ENCODE data around the gene ZAR1L. TPM values are rescaled to one million over a fixed set of nuclear protein-coding genes. Genes with fewer than 3 reads are reported as not detected.

ZAR1L gene
- total RNA-seq, 1 donor: under 0.01 TPM

DNA sequence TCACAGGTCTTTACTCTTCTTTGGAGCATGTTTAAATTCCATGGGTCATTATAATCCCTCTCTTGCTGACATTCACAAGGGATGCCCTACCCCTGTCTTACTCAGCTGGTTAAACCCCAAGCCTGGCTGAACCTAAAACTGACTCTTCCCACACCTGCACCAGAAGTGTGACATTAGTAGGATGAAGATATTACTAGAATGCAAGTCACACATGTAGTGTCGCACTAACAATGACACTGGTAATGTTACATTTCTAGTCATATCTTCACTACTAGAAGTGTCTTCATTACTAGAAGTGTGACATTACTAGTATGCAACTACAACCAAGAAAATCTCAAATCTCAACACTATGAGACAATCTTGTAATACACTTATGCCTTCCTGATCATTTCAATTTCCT is 14.2 kb downstream of the ZAR1L start:
- no peak for DNase-seq (ENCODE audit: low read depth)
- H3K4me3 ChIP-seq (ENCODE audit: low read depth, low read length): no peak overlapping the region
- TF ChIP-seq, protein P1, sequence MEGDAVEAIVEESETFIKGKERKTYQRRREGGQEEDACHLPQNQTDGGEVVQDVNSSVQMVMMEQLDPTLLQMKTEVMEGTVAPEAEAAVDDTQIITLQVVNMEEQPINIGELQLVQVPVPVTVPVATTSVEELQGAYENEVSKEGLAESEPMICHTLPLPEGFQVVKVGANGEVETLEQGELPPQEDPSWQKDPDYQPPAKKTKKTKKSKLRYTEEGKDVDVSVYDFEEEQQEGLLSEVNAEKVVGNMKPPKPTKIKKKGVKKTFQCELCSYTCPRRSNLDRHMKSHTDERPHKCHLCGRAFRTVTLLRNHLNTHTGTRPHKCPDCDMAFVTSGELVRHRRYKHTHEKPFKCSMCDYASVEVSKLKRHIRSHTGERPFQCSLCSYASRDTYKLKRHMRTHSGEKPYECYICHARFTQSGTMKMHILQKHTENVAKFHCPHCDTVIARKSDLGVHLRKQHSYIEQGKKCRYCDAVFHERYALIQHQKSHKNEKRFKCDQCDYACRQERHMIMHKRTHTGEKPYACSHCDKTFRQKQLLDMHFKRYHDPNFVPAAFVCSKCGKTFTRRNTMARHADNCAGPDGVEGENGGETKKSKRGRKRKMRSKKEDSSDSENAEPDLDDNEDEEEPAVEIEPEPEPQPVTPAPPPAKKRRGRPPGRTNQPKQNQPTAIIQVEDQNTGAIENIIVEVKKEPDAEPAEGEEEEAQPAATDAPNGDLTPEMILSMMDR (IDR thresholded peaks at IDR 0.05; ENCODE audit: insufficient read depth, low read depth, low read length): no peak

DNA sequence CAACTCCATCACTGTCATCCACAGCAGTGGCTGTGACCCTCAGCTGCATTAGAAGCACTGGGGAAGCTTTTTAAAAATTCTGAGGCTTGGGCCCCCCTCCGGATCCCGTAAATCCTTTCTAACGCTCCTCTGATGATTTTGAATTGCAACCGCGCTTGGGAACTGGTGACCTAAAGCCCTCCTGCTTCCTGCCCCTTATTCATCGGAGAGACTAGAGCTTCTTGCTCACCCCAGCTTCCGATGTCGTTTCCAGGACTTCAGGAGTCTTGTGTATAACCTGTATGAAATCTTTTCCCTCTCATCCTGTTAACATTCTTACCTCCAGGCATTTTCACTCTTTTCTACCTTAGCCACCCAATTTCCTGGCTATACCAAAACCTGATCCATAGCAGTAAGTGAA is 14.8 kb downstream of the ZAR1L start:
- TF ChIP-seq, protein P1 (IDR thresholded peaks at IDR 0.05; ENCODE audit: insufficient read depth, low read depth, low read length): no peak

DNA sequence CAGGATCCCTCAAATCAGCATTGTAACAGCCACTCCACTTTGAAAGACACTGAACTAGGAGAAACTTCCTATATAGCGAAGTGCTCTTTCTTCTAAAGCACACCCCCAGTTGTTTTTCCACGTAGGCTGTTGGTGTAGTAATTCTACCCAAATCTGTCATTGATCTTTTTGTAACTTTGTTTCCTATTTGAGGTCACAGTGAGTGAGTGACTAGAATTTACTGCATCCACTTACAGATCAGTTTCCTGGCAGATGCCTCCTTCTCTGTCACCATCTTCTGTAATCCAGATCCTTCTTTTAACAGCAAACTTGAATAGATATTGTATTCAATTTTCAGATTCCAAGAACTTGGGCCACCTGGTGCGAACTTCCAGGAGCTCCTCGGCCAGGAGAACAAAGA is 15.3 kb downstream of the ZAR1L start:
- DNase-seq (ENCODE audit: low read depth): no peak
- TF ChIP-seq, protein P1 (IDR thresholded peaks at IDR 0.05; ENCODE audit: insufficient read depth, low read depth, low read length): no peak
- H3K4me3 ChIP-seq (ENCODE audit: low read depth, low read length): no peak overlapping the region

More for the DNA sequence above, 14.8 kb downstream of the ZAR1L start:
- DNase-seq (ENCODE audit: low read depth): no peak
- no peak overlapping the region for H3K4me3 ChIP-seq (ENCODE audit: low read depth, low read length)

DNA sequence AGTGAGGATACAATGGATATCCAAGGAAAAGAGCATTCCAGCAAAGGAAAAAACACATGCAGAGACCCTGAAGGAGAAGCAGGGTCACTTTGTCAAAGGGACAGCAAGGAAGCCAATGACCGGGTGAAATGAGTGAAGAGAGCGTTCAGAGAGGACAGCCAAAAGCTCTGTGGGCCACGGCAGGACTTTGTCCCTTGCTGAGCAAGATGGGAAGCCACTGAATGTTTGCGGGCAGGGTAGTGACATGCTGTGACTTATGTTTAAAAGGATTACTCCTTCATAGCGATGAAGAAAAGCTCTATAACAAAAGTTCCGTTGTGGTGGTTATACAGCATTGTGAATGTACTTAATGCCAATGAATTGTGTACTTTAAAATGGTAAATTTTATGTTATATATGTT is 16.5 kb downstream of the ZAR1L start:
- no peak overlapping the region for H3K4me3 ChIP-seq (ENCODE audit: low read depth, low read length)
- TF ChIP-seq, protein P1 (IDR thresholded peaks at IDR 0.05; ENCODE audit: insufficient read depth, low read depth, low read length): no peak
- DNase-seq (ENCODE audit: low read depth): no peak

DNA sequence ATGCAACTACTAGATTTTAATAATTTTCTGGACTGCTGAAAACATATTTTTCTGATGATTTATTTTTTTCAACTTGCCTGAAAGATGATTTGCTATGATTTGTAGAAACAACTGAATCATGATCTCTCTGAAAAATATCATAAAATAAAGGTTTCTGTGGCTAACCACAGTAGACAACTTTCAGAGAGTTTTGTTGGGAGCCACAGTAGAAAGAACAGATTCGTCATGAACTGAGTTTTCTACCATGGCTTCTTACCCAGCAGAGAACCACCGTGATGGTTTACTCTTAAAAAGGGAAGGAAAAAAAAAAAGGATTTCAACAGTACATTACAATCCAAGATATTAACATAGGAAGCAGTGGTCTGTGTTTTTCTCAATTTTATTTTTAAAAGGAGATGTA is 18.0 kb downstream of the ZAR1L start:
- TF ChIP-seq, protein P1 (IDR thresholded peaks at IDR 0.05; ENCODE audit: insufficient read depth, low read depth, low read length): no peak
- H3K4me3 ChIP-seq (ENCODE audit: low read depth, low read length): no peak overlapping the region
- no peak for DNase-seq (ENCODE audit: low read depth)

DNA sequence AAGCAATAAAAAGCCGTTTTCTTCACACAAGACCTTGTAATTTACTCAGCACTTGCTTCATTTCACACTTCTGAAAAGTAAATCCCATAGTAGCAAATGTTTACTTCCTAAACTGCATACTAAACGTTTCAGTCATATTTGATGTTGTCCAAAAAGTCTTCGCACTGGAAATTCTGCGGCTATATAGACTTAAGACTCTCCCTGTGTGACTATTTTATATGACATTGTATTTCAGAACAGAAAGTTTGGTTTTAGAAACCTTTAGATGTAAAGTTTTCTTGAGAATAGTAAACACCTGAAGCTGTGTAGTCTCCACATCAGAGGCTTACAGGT is 29.6 kb downstream of the ZAR1L start:
- DNase-seq (ENCODE audit: low read depth): no peak
- TF ChIP-seq, protein P1 (IDR thresholded peaks at IDR 0.05; ENCODE audit: insufficient read depth, low read depth, low read length): no peak
- no peak overlapping the region for H3K4me3 ChIP-seq (ENCODE audit: low read depth, low read length)

DNA sequence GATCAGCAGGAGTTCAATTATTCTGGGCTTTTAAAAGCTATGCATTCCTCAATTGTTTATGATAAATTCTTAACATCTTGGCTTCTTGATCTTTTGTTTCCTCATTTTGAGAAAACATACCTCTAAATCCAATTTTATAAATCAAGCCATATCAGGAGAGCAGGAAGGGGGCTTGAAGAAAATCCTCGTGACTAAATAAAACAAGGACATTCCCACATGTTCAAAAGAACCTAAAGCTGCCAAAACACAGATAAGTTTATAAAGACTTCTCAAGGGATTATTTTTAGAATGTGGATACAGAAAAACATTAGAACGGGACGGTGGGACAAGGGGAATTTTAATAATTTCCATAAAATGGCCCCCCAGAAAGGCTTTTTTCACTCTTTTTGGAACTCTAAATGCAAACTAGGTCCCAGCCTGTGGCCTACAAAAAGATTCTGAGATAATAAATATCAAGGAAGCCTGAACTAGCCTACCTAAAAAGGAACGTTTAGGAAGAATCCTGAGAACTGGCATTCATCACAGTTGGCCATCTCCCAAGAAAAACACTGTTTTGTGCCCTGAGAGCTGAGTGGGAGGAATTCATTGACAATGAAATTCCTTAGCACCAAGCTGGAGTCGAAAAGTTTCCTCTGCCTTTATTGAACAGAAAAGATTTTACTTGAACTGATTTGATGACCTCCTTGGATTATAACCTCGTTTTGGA is 30.1 kb downstream of the ZAR1L start:
- TF ChIP-seq, protein P1 (IDR thresholded peaks at IDR 0.05; ENCODE audit: insufficient read depth, low read depth, low read length): no peak
- no peak overlapping the region for H3K4me3 ChIP-seq (ENCODE audit: low read depth, low read length)
- DNase-seq (ENCODE audit: low read depth): peak; percentile 57
